Keratinocyte (primary cell): ENCODE data around the gene AGO1. TPM values are rescaled to one million over a fixed set of nuclear protein-coding genes. Genes with fewer than 3 reads are reported as not detected.

Experiments used
- DNase-seq: peaks from one replicate; pipeline ENCODE4 v3.0.0-alpha.2; 2011; ENCODE audit warnings: low read depth, missing footprints, low spot score
- FAIRE-seq: peaks from 2 replicates; lab custom pipeline; 2011; peaks lifted over from hg19 to GRCh38; lab: Jason Lieb, UNC
- H2AFZ ChIP-seq: 2 replicates; pipeline ENCODE4 v1.6.0; 2012; ENCODE audit warnings: low read length, control low read depth, inconsistent platforms; ENCODE audit not compliant: control insufficient read depth
- H3K27ac ChIP-seq: 2 replicates; pipeline ENCODE4 v1.5.1; 2011; ENCODE audit warnings: low read length; ENCODE audit not compliant: control insufficient read depth, insufficient read depth
- H3K27me3 ChIP-seq: 3 replicates; pipeline ENCODE4 v1.6.0; 2011; ENCODE audit warnings: low read length; ENCODE audit not compliant: control insufficient read depth, insufficient read depth; ENCODE audit errors: extremely low read depth
- H3K36me3 ChIP-seq, 2 experiments: 2 replicates in 1 of 2; 3 replicates in 1 of 2; pipeline ENCODE4 v1.5.1; 2011; ENCODE audit warnings: low read length in 2 of 2, mild to moderate bottlenecking in 1 of 2; ENCODE audit not compliant: control insufficient read depth in 2 of 2, insufficient read depth in 2 of 2; ENCODE audit errors: extremely low read depth in 1 of 2
- H3K4me1 ChIP-seq: 3 replicates; pipeline ENCODE4 v1.5.1; 2011; ENCODE audit warnings: low read length; ENCODE audit not compliant: control insufficient read depth, insufficient read depth; ENCODE audit errors: extremely low read depth
- H3K4me2 ChIP-seq: 3 replicates; pipeline ENCODE4 v1.6.0; 2011; ENCODE audit warnings: low read depth, low read length; ENCODE audit not compliant: control insufficient read depth, insufficient read depth; ENCODE audit errors: extremely low read depth
- H3K4me3 ChIP-seq, 3 experiments: fragments of 200-600 bp in 1 of 3; sonication (generic) in 1 of 3; 2 replicates in 2 of 3; 3 replicates in 1 of 3; pipeline ENCODE4 v1.5.1; 2011 to 2016; ENCODE audit warnings: low read length in 3 of 3, mild to moderate bottlenecking in 3 of 3, control low read depth in 2 of 3, inconsistent platforms in 1 of 3, low read depth in 1 of 3, mixed read lengths in 1 of 3, mixed run types in 1 of 3, moderate library complexity in 1 of 3; ENCODE audit not compliant: control insufficient read depth in 2 of 3, insufficient read depth in 2 of 3; ENCODE audit errors: extremely low read depth in 1 of 3
- H3K79me2 ChIP-seq: 2 replicates; pipeline ENCODE4 v1.6.0; 2012; ENCODE audit warnings: low read length; ENCODE audit not compliant: control insufficient read depth, insufficient read depth
- H3K9ac ChIP-seq: 3 replicates; pipeline ENCODE4 v1.6.0; 2011; ENCODE audit warnings: low read length; ENCODE audit not compliant: control insufficient read depth, insufficient read depth; ENCODE audit errors: extremely low read depth
- H3K9me1 ChIP-seq: 3 replicates; pipeline ENCODE4 v1.6.0; 2011; ENCODE audit warnings: low read length; ENCODE audit not compliant: control insufficient read depth, insufficient read depth; ENCODE audit errors: extremely low read depth
- H3K9me3 ChIP-seq: 2 replicates; pipeline ENCODE4 v1.5.1; 2012; ENCODE audit warnings: low read depth, low read length; ENCODE audit not compliant: control insufficient read depth
- H4K20me1 ChIP-seq: 3 replicates; pipeline ENCODE4 v1.6.0; 2011; ENCODE audit warnings: low read length; ENCODE audit not compliant: control insufficient read depth, insufficient read depth; ENCODE audit errors: extremely low read depth
- EZH2 ChIP-seq: IDR thresholded peaks from one replicate; pipeline ENCODE4 v1.6.1; 2012; ENCODE audit warnings: inconsistent platforms, mild to moderate bottlenecking, low read length, moderate library complexity
- dilution Hi-C: fragments of 300-500 bp; cut with MboI; formaldehyde crosslinking; loops from one replicate; pipeline ENCODE4 v1.7.0; 2020; ENCODE audit warnings: low sequenced_read_pairs; ENCODE audit not compliant: extremely low pct_ligation_motif_present
- polyA plus RNA-seq, 5 experiments: library from polyadenylated mRNA; depleted of rRNA in 3 of 5; stranded (reverse) in 3 of 5; stranded (forward) in 1 of 5; unstranded in 1 of 5; fragments of >200 nt; gene quantifications; 1 replicate in 1 of 5; 2 replicates in 3 of 5; 3 replicates in 1 of 5; pipeline versions ENCODE4 v1.2.1 to v1.2.3, GENCODE V29; 2011 to 2012; ENCODE audit warnings: missing spikeins in 2 of 5, low read depth in 1 of 5, low replicate concordance in 1 of 5
- TF ChIP-seq, protein P1 (sequence below), 3 experiments: IDR thresholded peaks in 1 of 3; conservative IDR thresholded peaks in 1 of 3; optimal IDR thresholded peaks in 1 of 3; 2 replicates in 2 of 3; 3 replicates in 1 of 3; pipeline versions ENCODE3 to v1.5.1; 2011; ENCODE audit warnings: low read length in 3 of 3, mild to moderate bottlenecking in 3 of 3, moderate library complexity in 2 of 3, control low read depth in 1 of 3, inconsistent platforms in 1 of 3; ENCODE audit not compliant: insufficient read depth in 2 of 3; ENCODE audit errors: extremely low read depth in 1 of 3

AGO1 gene
- polyA plus RNA-seq, 1 donor (not counting 4 experiments of a cell fraction or from before 2014, with no cell fraction given), result 5.7 TPM

DNA sequence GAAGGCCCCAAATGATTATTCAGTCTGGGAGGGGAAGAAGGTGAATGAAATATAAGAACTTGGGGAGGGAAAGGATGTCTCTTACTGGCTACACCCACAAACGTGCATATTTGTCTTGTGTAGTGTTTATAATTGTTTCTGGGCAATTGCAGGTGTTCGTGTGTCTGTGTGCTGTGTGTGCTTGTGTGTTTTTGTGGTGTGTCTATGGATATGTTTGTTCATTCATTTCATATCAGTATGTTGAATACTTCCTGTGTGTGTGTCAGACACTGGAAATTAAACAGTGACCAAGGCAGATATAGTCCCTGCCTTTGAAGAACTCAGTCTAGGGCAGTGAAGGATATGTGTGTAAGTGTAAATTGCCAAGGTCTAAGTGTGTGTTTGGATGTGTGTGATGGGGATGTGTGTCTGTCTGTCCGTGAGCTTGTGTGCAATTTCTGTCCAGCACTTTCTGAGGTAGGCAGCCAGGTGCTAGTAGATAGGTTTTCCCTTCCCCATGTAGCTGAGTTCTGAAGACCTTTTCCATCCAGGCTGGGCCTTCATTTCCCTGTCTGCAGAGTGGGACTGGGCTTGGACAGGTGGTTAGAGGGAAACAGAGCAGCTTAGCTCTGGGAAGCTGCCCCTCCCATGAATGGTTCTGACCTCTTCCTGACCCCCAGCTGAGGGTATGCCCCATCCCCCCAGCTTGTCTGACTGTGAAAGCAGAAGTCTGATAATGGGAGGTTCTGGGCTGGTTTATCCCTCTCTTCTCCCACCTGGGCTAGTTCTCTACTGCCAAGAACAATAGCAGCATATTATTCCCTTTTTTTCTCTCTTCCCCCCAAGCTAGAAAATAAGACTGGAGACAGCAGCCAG is 3.8 kb downstream of the AGO1 start:
- dilution Hi-C loops, result no loop called here
- Histone ChIP-seq H3K27me3 (no peaks in the 10 kb centered on the region), H3K9ac (no peak overlapping the region), H3K79me2 (peaks cover 7% of the 10 kb centered on the region), H3K9me1 (peaks cover 3% of the 10 kb centered on the region), H3K4me2 (no peak overlapping the region), H2AFZ (no peak overlapping the region), H3K9me3 (no peaks in the 10 kb centered on the region), H3K36me3 (peaks cover 0 to 4% of the 10 kb centered on the region in 2 experiments), H3K4me3 (no peak overlapping the region), H3K4me1 (no peaks in the 10 kb centered on the region), H3K27ac (no peak overlapping the region), H4K20me1 (no peaks in the 10 kb centered on the region)
- no peak for TF ChIP-seq EZH2
- FAIRE-seq, result no peak
- DNase-seq, result no peak

DNA sequence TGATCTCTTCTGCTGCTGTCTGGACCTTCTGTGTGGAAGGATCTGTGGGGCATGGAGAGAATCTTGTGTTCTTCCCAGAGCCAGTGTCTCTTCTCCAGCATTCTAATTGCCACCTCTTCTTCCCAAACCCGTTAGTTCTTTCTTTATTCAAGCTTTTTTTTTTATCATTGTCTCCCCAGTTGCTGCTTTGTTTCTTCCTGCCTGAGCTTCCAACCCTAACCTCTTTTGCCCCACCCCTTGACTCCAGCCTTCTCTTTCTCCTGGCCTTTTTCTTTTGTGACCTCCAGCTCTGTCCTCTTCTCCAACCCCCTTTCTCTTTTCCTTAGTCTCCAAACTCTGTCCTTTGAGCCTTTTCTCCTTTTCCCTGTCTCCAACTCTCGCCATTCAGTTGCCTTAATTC is 4.5 kb downstream of the AGO1 start:
- dilution Hi-C loops, result no loop called here
- Histone ChIP-seq H3K4me3 (no peak overlapping the region), H4K20me1 (no peaks in the 10 kb centered on the region), H3K27ac (no peak overlapping the region), H3K36me3 (peaks cover under 1 to 4% of the 10 kb centered on the region in 2 experiments), H2AFZ (no peak overlapping the region), H3K9ac (no peak overlapping the region), H3K27me3 (no peaks in the 10 kb centered on the region), H3K9me3 (no peaks in the 10 kb centered on the region), H3K9me1 (peaks cover 3% of the 10 kb centered on the region), H3K4me2 (no peak overlapping the region), H3K79me2 (peaks cover 7% of the 10 kb centered on the region), H3K4me1 (no peaks in the 10 kb centered on the region)
- DNase-seq (no peak), FAIRE-seq (no peak)
- no peak for TF ChIP-seq EZH2
- TF ChIP-seq, protein P1, sequence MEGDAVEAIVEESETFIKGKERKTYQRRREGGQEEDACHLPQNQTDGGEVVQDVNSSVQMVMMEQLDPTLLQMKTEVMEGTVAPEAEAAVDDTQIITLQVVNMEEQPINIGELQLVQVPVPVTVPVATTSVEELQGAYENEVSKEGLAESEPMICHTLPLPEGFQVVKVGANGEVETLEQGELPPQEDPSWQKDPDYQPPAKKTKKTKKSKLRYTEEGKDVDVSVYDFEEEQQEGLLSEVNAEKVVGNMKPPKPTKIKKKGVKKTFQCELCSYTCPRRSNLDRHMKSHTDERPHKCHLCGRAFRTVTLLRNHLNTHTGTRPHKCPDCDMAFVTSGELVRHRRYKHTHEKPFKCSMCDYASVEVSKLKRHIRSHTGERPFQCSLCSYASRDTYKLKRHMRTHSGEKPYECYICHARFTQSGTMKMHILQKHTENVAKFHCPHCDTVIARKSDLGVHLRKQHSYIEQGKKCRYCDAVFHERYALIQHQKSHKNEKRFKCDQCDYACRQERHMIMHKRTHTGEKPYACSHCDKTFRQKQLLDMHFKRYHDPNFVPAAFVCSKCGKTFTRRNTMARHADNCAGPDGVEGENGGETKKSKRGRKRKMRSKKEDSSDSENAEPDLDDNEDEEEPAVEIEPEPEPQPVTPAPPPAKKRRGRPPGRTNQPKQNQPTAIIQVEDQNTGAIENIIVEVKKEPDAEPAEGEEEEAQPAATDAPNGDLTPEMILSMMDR (optimal IDR thresholded peaks at IDR 0.05 in 1 of 3, IDR thresholded peaks at IDR 0.05 in 1 of 3, conservative IDR thresholded peaks at IDR 0.05 in 1 of 3; ENCODE audit: extremely low read depth in 1 of 3, insufficient read depth in 2 of 3, low read length in 3 of 3), result no peak
